GM23338 (cell line): Measurements from ENCODE around the gene GDI2.

Experiments
- CTCF ChIP-seq, 2 experiments: fragments of 200-600 bp in 1 of 2; sonication (generic) in 1 of 2; conservative IDR thresholded peaks; 2 replicates each; pipeline versions ENCODE4 v1.5.1 to v1.6.1; 2016 to 2017; ENCODE audit warnings: antibody characterized with exemption in 2 of 2, low read depth in 2 of 2, mild to moderate bottlenecking in 2 of 2, moderate library complexity in 1 of 2
- EZH2 ChIP-seq: fragments of 200-600 bp; sonication (generic); IDR thresholded peaks from one replicate; pipeline ENCODE4 v1.8.0; 2017; ENCODE audit warnings: antibody characterized with exemption, mild to moderate bottlenecking, low read depth; ENCODE audit not compliant: unreplicated experiment
- EZH2phosphoT487 ChIP-seq: fragments of 200-600 bp; sonication (generic); IDR thresholded peaks from one replicate; pipeline ENCODE4 v1.8.1; 2018; ENCODE audit warnings: antibody characterized with exemption; ENCODE audit not compliant: unreplicated experiment
- POLR2AphosphoS5 ChIP-seq: IDR thresholded peaks from 2 replicates; pipeline ENCODE4 v1.6.1; 2016; ENCODE audit warnings: antibody characterized with exemption, low read depth
- REST ChIP-seq: IDR thresholded peaks from one replicate; pipeline ENCODE4 v1.6.1; 2018; ENCODE audit warnings: antibody characterized with exemption; ENCODE audit not compliant: unreplicated experiment
- ZNF331 ChIP-seq: fragments of 250-450 bp; sonication (Bioruptor Pico); IDR thresholded peaks from 2 replicates; pipeline ENCODE4 v1.5.0; 2020; ENCODE audit warnings: low read depth, mild to moderate bottlenecking, moderate library complexity

- TF ChIP-seq CTCF (conservative IDR thresholded peaks at IDR 0.05; ENCODE audit: low read depth in 2 of 2) (no peak), POLR2AphosphoS5 (no peak), EZH2phosphoT487 (no peak), EZH2 (no peak), REST (no peak), ZNF331 (CRISPR knock-in tag) (no peak)
Measured at GRCh38 chr10:5719546-5719945, 93.7 kb downstream of the GDI2 start.
